HEK293 (cell line): ENCODE data around the gene LPCAT1.

Experiments
- BCL11B ChIP-seq: fragments of 450-650 bp; formaldehyde crosslinking; IDR thresholded peaks from 2 replicates; pipeline ENCODE4 v1.5.1; 2016; ENCODE audit warnings: low read depth, missing biosample characterization, missing genetic modification characterization
- ZBTB8A ChIP-seq: fragments of 450-650 bp; formaldehyde crosslinking; IDR thresholded peaks from 2 replicates; pipeline ENCODE4 v1.5.1; 2016; ENCODE audit warnings: missing biosample characterization, missing genetic modification characterization
- ZNF138 ChIP-seq: fragments of 450-650 bp; formaldehyde crosslinking; IDR thresholded peaks from 2 replicates; pipeline ENCODE4 v1.5.1; 2016; ENCODE audit warnings: missing biosample characterization, missing genetic modification characterization, borderline replicate concordance
- ZNF514 ChIP-seq: fragments of 450-650 bp; formaldehyde crosslinking; IDR thresholded peaks from 2 replicates; pipeline ENCODE4 v1.5.1; 2016; ENCODE audit warnings: missing biosample characterization, missing genetic modification characterization
- TF ChIP-seq, protein P1 (sequence below): fragments of 450-650 bp; formaldehyde crosslinking; IDR thresholded peaks from 2 replicates; pipeline ENCODE4 v1.5.1; 2016; ENCODE audit warnings: missing biosample characterization, missing genetic modification characterization

DNA sequence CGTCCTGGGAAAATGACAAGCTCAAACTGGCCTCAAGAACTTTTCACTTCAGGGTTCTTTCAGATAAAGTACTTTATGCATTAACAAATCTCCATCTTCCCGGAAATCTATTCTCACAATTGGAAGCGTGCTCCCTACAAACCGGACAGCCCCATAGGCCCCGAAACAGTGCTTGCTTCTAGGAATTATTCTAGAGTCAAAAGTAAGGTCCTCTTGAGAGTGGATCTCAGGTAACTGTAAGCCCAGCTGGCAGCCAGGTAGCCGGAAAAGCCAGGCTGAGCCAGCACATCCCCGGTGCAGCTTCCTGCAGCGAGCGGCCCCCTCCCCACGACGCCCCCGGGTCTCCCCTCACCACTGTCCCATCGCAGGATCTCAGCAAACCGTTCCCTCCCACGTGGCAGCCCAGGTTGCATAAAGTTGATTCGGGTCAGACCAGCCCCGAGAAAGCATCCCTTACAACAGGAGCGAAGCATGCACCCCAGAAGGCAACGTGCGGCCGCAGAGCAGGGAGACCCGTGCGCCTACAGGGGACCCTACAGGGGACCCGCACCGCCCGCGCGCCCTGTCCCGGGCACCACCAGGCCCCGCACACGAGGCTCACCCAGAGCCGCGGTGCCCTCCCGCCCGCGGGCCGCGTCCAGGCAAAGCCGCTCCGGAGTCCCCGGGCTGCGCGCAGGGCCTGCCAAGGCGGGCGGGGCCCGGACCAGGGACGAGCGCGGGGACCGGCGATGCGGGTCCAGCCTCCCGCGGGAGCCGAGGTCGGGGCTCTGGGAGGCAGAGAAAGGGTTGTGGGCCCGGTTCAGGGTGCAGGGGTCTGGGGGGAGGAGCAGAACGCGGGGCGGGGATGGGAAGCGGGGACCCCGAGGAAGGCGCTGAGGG, 920 bp downstream of the LPCAT1 start:
- TF ChIP-seq ZBTB8A (peak; percentile 88), ZNF514 (no peak), BCL11B (tag by site-specific recombination) (no peak), ZNF138 (tag by site-specific recombination) (no peak)
- TF ChIP-seq, protein P1, sequence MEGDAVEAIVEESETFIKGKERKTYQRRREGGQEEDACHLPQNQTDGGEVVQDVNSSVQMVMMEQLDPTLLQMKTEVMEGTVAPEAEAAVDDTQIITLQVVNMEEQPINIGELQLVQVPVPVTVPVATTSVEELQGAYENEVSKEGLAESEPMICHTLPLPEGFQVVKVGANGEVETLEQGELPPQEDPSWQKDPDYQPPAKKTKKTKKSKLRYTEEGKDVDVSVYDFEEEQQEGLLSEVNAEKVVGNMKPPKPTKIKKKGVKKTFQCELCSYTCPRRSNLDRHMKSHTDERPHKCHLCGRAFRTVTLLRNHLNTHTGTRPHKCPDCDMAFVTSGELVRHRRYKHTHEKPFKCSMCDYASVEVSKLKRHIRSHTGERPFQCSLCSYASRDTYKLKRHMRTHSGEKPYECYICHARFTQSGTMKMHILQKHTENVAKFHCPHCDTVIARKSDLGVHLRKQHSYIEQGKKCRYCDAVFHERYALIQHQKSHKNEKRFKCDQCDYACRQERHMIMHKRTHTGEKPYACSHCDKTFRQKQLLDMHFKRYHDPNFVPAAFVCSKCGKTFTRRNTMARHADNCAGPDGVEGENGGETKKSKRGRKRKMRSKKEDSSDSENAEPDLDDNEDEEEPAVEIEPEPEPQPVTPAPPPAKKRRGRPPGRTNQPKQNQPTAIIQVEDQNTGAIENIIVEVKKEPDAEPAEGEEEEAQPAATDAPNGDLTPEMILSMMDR (tag by site-specific recombination) = no peak
